Smooth muscle cell (in vitro differentiated cells): ENCODE data around the gene CD3D. TPM values are rescaled to one million over a fixed set of nuclear protein-coding genes. Genes with fewer than 3 reads are reported as not detected.
A peak's percentile ranks its signal among the peaks of the same experiment; 100 is the strongest.

Experiments used
- DNase-seq: peaks from one replicate; lab custom pipeline; 2025; ENCODE audit not compliant: unreplicated experiment; lab: John Stamatoyannopoulos, UW
- H2AFZ ChIP-seq: fragments of 200-600 bp; sonication (generic); 2 replicates; pipeline ENCODE4 v1.6.0; 2016; ENCODE audit warnings: antibody characterized with exemption, low read depth, mild to moderate bottlenecking
- H3F3A ChIP-seq: fragments of 200-600 bp; sonication (generic); 2 replicates; pipeline ENCODE4 v1.6.0; 2017; ENCODE audit warnings: antibody characterized with exemption, low read depth
- H3K27ac ChIP-seq: fragments of 200-600 bp; sonication (generic); 2 replicates; pipeline ENCODE4 v1.5.1; 2016; ENCODE audit warnings: low read depth, mild to moderate bottlenecking
- H3K27me3 ChIP-seq: fragments of 200-600 bp; sonication (generic); 2 replicates; pipeline ENCODE4 v1.6.1; 2016; ENCODE audit warnings: low read depth, mild to moderate bottlenecking
- H3K36me3 ChIP-seq: fragments of 200-600 bp; sonication (generic); 2 replicates; pipeline ENCODE4 v1.5.1; 2016; ENCODE audit warnings: low read depth
- H3K4me1 ChIP-seq: fragments of 200-600 bp; sonication (generic); 2 replicates; pipeline ENCODE4 v1.5.1; 2016; ENCODE audit warnings: low read depth
- H3K4me2 ChIP-seq: fragments of 200-600 bp; sonication (generic); 2 replicates; pipeline ENCODE4 v1.6.0; 2016; ENCODE audit warnings: mild to moderate bottlenecking
- H3K4me3 ChIP-seq: fragments of 200-600 bp; sonication (generic); 2 replicates; pipeline ENCODE4 v1.5.1; 2016; ENCODE audit warnings: mild to moderate bottlenecking
- H3K79me2 ChIP-seq: fragments of 200-600 bp; sonication (generic); 2 replicates; pipeline ENCODE4 v1.6.0; 2016; ENCODE audit warnings: low read depth, mild to moderate bottlenecking
- H3K9ac ChIP-seq: fragments of 200-600 bp; sonication (generic); 2 replicates; pipeline ENCODE4 v1.6.0; 2016; ENCODE audit warnings: low read depth
- H3K9me3 ChIP-seq: fragments of 200-600 bp; sonication (generic); replicated peaks from 2 replicates; pipeline ENCODE4 v1.5.1; 2016; ENCODE audit warnings: low read depth
- H4K20me1 ChIP-seq: fragments of 200-600 bp; sonication (generic); 2 replicates; pipeline ENCODE4 v1.6.0; 2016; ENCODE audit warnings: low read depth
- WGBS: methylation state at CpG from one replicate; pipeline ENCODE4 v1.1.7; 2016; ENCODE audit warnings: low lambda C conversion rate; 5-methylcytosine and 5-hydroxymethylcytosine counted together
- polyA plus RNA-seq: library from polyadenylated mRNA; unstranded; fragments of >200 nt; fragmentation: Nextera tagmentation; extraction: Ambion mirVana; gene quantifications from 2 replicates; pipeline ENCODE4 v1.2.1, GENCODE V29; 2016
- total RNA-seq: library from RNA; depleted of rRNA; stranded (reverse); fragments of >200 nt; gene quantifications from 2 replicates; pipeline ENCODE4 v1.2.3, GENCODE V29; 2014
- TF ChIP-seq, protein P1 (sequence below): fragments of 200-600 bp; sonication (generic); IDR thresholded peaks from 2 replicates; pipeline ENCODE4 v1.5.1; 2017; ENCODE audit warnings: borderline replicate concordance, mild to moderate bottlenecking, antibody characterized with exemption; ENCODE audit not compliant: insufficient read depth, poor library complexity, severe bottlenecking

The CD3D gene
- total and polyA plus RNA-seq, 2 experiments from 2014 or later = not detected

DNA sequence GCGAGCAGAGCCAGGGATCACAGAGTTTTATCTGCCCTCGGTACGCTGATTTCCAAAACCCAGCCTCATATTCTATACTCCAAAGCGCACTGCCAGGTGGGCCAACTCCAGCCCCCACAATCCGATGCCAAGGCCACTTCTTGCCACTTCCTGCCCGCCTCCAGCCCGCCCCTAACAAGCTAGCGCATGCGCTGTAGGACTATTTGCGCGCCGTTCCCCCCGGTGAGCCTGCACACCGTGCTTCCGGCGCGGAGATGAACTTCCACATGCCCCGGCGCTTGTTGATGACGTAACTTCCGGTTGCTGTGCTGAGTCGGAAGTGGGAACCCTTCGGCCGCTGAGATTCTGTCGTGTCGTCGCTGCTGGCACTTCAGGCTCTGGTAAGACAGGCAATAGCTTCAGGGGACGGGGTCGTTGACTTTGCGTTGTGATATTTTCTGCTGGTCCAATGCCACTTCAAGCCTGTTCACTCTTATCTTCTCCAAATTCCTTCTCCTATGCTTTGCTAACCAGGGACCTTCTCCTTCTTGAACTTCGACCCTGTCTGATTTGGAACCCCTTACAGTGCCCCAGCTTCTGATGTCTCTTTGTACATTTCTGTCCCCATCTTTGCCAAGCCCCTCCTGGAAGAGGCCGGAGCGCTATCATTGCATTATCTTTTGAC, 16.9 kb upstream of the CD3D start, which contains the start of gene UBE4A:
TSS of gene UBE4A (plus strand) at position 306 of the 664 bp plus-strand sequence. CDS start 5,481 bp downstream, outside the sequence.
- DNase-seq = peak; percentile 45
- H3K4me3 ChIP-seq = peak within 1 kb of the TSS; percentile 73
- no peaks in the 10 kb centered on the region for H3K27me3 ChIP-seq
- H3K79me2 ChIP-seq = peaks cover 37% of the 10 kb centered on the region
- TF ChIP-seq, protein P1, sequence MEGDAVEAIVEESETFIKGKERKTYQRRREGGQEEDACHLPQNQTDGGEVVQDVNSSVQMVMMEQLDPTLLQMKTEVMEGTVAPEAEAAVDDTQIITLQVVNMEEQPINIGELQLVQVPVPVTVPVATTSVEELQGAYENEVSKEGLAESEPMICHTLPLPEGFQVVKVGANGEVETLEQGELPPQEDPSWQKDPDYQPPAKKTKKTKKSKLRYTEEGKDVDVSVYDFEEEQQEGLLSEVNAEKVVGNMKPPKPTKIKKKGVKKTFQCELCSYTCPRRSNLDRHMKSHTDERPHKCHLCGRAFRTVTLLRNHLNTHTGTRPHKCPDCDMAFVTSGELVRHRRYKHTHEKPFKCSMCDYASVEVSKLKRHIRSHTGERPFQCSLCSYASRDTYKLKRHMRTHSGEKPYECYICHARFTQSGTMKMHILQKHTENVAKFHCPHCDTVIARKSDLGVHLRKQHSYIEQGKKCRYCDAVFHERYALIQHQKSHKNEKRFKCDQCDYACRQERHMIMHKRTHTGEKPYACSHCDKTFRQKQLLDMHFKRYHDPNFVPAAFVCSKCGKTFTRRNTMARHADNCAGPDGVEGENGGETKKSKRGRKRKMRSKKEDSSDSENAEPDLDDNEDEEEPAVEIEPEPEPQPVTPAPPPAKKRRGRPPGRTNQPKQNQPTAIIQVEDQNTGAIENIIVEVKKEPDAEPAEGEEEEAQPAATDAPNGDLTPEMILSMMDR = no peak
- peak within 1 kb of the TSS; percentile 89 for H3K4me2 ChIP-seq
- peak within 1 kb of the TSS; percentile 34 for H3K27ac ChIP-seq
- H2AFZ ChIP-seq = peak within 1 kb of the TSS; percentile 96
- peak within 1 kb of the TSS; percentile 89 for H3K9ac ChIP-seq
- no peaks in the 10 kb centered on the region for H3K36me3 ChIP-seq
- peaks cover 7% of the 10 kb centered on the region for H3F3A ChIP-seq
- H4K20me1 ChIP-seq = peaks cover 30% of the 10 kb centered on the region
- no peaks in the 10 kb centered on the region for H3K9me3 ChIP-seq
- 8% methylated on average over 33 of the region's 33 CpGs for whole genome bisulfite sequencing
- H3K4me1 ChIP-seq = peaks cover 9% of the 10 kb centered on the region

GRCh38 chr11:118358071-118358470, 15.6 kb upstream of the CD3D start:
- Histone ChIP-seq H3K79me2 (peaks cover 31% of the 10 kb centered on the region), H3K9ac (no peak overlapping the region), H3K27me3 (no peaks in the 10 kb centered on the region), H3K4me3 (no peak overlapping the region), H3F3A (peaks cover 7% of the 10 kb centered on the region), H3K4me1 (peaks cover 9% of the 10 kb centered on the region), H3K4me2 (no peak overlapping the region), H3K27ac (no peak overlapping the region), H4K20me1 (peaks cover 16% of the 10 kb centered on the region), H2AFZ (peak overlapping the region; percentile 96), H3K36me3 (no peaks in the 10 kb centered on the region), H3K9me3 (no peaks in the 10 kb centered on the region)
- TF ChIP-seq, protein P1 = no peak
- WGBS = 73% methylated on average over 3 of the region's 3 CpGs
- no peak for DNase-seq

DNA sequence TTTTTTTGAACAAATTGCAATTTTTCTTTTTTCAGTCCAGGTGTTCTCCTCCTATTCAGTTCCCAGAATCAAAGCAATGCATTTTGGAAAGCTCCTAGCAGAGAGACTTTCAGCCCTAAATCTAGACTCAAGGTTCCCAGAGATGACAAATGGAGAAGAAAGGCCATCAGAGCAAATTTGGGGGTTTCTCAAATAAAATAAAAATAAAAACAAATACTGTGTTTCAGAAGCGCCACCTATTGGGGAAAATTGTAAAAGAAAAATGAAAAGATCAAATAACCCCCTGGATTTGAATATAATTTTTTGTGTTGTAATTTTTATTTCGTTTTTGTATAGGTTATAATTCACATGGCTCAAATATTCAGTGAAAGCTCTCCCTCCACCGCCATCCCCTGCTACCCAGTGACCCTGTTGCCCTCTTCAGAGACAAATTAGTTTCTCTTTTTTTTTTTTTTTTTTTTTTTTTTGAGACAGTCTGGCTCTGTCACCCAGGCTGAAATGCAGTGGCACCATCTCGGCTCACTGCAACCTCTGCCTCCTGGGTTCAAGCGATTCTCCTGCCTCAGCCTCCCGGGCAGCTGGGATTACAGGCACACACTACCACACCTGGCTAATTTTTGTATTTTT, 10.7 kb upstream of the CD3D start:
- Histone ChIP-seq H3K4me1 (no peaks in the 10 kb centered on the region), H4K20me1 (no peaks in the 10 kb centered on the region), H2AFZ (no peak overlapping the region), H3K36me3 (no peaks in the 10 kb centered on the region), H3F3A (no peaks in the 10 kb centered on the region), H3K4me2 (no peak overlapping the region), H3K79me2 (no peaks in the 10 kb centered on the region), H3K27ac (no peak overlapping the region), H3K9me3 (no peaks in the 10 kb centered on the region), H3K27me3 (peaks cover 32% of the 10 kb centered on the region), H3K9ac (no peak overlapping the region), H3K4me3 (no peak overlapping the region)
- WGBS = 14% methylated on average over 6 of the region's 6 CpGs
- TF ChIP-seq, protein P1 = peak; percentile 73
- DNase-seq = no peak
